MM.1S (cell line): ENCODE data around the gene C13orf46.

Experiments
- DNase-seq: peaks from one replicate; pipeline ENCODE4 v3.0.0-alpha.2; 2015
- H2AFZ ChIP-seq: fragments of 300-600 bp; sonication (generic); 2 replicates; pipeline ENCODE4 v1.6.0; 2016; ENCODE audit warnings: antibody characterized with exemption, low read length
- H3F3A ChIP-seq: fragments of 300-600 bp; sonication (generic); 2 replicates; pipeline ENCODE4 v1.6.1; 2016; ENCODE audit warnings: mild to moderate bottlenecking, antibody characterized with exemption, low read length, moderate library complexity, mixed read lengths; ENCODE audit not compliant: insufficient read depth
- H3K27ac ChIP-seq: fragments of 300-600 bp; sonication (generic); 2 replicates; pipeline ENCODE4 v1.5.1; 2016; ENCODE audit warnings: mild to moderate bottlenecking, low read length
- H3K27me3 ChIP-seq: fragments of 300-600 bp; sonication (generic); replicated peaks from 2 replicates; pipeline ENCODE4 v1.6.0; 2016; ENCODE audit warnings: low read length; ENCODE audit not compliant: insufficient read depth
- H3K36me3 ChIP-seq: fragments of 300-600 bp; sonication (generic); replicated peaks from 2 replicates; pipeline ENCODE4 v1.6.1; 2016; ENCODE audit warnings: mild to moderate bottlenecking, low read length, mixed read lengths; ENCODE audit not compliant: insufficient read depth
- H3K4me1 ChIP-seq: fragments of 300-600 bp; sonication (generic); 2 replicates; pipeline ENCODE4 v1.6.1; 2016; ENCODE audit warnings: low read length, mixed read lengths
- H3K4me2 ChIP-seq: fragments of 300-600 bp; sonication (generic); 2 replicates; pipeline ENCODE4 v1.6.0; 2016; ENCODE audit warnings: low read depth, low read length
- H3K4me3 ChIP-seq: fragments of 300-600 bp; sonication (generic); 2 replicates; pipeline ENCODE4 v1.5.1; 2016; ENCODE audit warnings: low read length, mixed read lengths
- H3K79me2 ChIP-seq: fragments of 300-600 bp; sonication (generic); 2 replicates; pipeline ENCODE4 v1.6.1; 2016; ENCODE audit warnings: mixed run types, low read length, mixed read lengths
- H3K9ac ChIP-seq: fragments of 300-600 bp; sonication (generic); 2 replicates; pipeline ENCODE4 v1.6.1; 2016; ENCODE audit warnings: low read length, mixed read lengths
- H3K9me2 ChIP-seq: fragments of 300-600 bp; sonication (generic); replicated peaks from 2 replicates; pipeline ENCODE4 v1.6.1; 2016; ENCODE audit warnings: mild to moderate bottlenecking, low read length, mixed read lengths; ENCODE audit not compliant: insufficient read depth
- H3K9me3 ChIP-seq: fragments of 300-600 bp; sonication (generic); replicated peaks from 2 replicates; pipeline ENCODE4 v1.6.1; 2016; ENCODE audit warnings: mild to moderate bottlenecking, low read length, mixed read lengths; ENCODE audit not compliant: insufficient read depth
- H4K20me1 ChIP-seq: fragments of 300-600 bp; sonication (generic); 2 replicates; pipeline ENCODE4 v1.6.1; 2016; ENCODE audit warnings: mild to moderate bottlenecking, low read length, moderate library complexity, mixed read lengths; ENCODE audit not compliant: insufficient read depth
- EZH2 ChIP-seq: fragments of 300-600 bp; sonication (generic); optimal IDR thresholded peaks from 2 replicates; pipeline ENCODE3; 2017; ENCODE audit warnings: low read depth, mild to moderate bottlenecking, antibody characterized with exemption, low read length, mixed read lengths
- EZH2phosphoT487 ChIP-seq: fragments of 300-600 bp; sonication (generic); IDR thresholded peaks from 2 replicates; pipeline ENCODE4 v1.6.1; 2018; ENCODE audit warnings: antibody characterized with exemption, low read length
- TF ChIP-seq, protein P1 (sequence below): fragments of 300-600 bp; sonication (generic); IDR thresholded peaks from 2 replicates; pipeline ENCODE4 v1.5.1; 2016; ENCODE audit warnings: antibody characterized with exemption, low read length, mixed read lengths

C13orf46 gene

DNA sequence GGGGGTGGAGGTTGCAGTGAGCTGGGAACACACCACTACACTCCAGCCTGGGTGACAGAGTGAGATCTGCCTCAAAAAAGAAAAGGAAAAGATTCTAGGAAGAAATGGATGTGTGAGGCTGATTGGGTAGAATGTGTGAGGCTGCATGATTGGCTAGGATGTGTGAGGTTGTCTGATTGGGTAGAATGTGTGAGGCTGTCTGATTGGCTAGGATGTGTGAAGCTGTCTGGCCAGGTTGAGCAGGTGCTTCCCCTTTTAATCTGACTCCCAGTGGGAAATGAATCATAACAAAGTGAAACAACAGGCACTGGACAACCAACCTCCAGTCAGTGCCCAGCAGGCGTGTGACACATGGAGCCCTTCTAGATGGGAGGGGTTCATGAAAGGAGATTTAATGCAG, 14.7 kb downstream of the C13orf46 start:
- H3K27me3 ChIP-seq, result no peaks in the 10 kb centered on the region
- H3K9me2 ChIP-seq, result no peaks in the 10 kb centered on the region
- no peaks in the 10 kb centered on the region for H4K20me1 ChIP-seq
- no peak for TF ChIP-seq EZH2phosphoT487
- no peak overlapping the region for H3K9ac ChIP-seq
- H3K4me2 ChIP-seq, result no peak overlapping the region
- H3K4me3 ChIP-seq, result no peak overlapping the region
- H3K27ac ChIP-seq, result no peak overlapping the region
- H3K4me1 ChIP-seq, result no peaks in the 10 kb centered on the region
- no peaks in the 10 kb centered on the region for H3F3A ChIP-seq
- no peaks in the 10 kb centered on the region for H3K36me3 ChIP-seq
- DNase-seq, result no peak
- H3K9me3 ChIP-seq, result no peaks in the 10 kb centered on the region
- H3K79me2 ChIP-seq, result no peaks in the 10 kb centered on the region
- no peak overlapping the region for H2AFZ ChIP-seq

DNA sequence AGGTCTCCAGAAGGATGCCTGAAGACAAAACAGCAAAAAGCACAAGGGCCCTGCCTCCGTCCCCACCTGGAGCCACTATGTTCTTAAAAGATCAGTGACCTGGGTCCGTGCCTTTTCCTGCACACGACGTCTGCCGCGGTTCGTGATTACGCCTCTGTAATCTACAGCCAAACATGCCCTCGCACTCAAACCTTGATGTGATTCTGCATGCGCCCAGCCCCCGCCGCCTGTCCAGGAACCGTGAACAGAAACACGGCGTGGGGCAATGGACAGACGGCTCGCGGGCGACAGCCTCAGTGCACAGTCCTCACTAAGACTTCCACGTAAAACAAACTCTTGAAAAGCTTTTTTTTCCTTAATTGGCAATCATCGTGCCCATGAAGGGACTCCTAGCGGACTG, 15.5 kb downstream of the C13orf46 start:
- no peak for DNase-seq
- H3K9me3 ChIP-seq, result no peaks in the 10 kb centered on the region

DNA sequence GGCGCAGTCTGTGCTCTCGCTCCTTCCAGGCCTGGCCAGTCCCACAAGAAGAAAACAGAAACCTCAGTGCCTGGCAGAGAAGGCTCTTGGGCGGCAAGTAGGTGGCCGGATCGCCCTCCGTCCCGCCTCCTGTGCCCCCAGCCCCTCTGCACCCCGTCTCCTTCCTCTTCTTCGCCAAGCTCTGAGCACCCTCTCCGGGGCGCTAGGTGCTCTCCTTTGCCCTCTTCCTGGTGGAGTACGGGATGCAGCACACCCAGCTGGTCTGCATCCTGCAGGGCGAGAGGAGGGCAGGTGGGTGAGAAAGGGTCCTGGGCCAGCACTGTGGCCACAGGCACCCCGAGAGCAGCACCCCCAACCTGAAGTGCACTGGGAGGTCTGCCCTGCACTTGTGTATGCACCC, 17.3 kb downstream of the C13orf46 start:
- Histone ChIP-seq H3K27me3 (no peaks in the 10 kb centered on the region), H3K4me2 (no peak overlapping the region), H2AFZ (no peak overlapping the region), H3K79me2 (no peaks in the 10 kb centered on the region), H3K9me3 (no peaks in the 10 kb centered on the region), H3K4me3 (no peak overlapping the region), H4K20me1 (no peaks in the 10 kb centered on the region), H3K4me1 (no peaks in the 10 kb centered on the region), H3F3A (no peaks in the 10 kb centered on the region), H3K9ac (no peak overlapping the region), H3K9me2 (no peaks in the 10 kb centered on the region), H3K36me3 (no peaks in the 10 kb centered on the region), H3K27ac (no peak overlapping the region)
- TF ChIP-seq, protein P1, sequence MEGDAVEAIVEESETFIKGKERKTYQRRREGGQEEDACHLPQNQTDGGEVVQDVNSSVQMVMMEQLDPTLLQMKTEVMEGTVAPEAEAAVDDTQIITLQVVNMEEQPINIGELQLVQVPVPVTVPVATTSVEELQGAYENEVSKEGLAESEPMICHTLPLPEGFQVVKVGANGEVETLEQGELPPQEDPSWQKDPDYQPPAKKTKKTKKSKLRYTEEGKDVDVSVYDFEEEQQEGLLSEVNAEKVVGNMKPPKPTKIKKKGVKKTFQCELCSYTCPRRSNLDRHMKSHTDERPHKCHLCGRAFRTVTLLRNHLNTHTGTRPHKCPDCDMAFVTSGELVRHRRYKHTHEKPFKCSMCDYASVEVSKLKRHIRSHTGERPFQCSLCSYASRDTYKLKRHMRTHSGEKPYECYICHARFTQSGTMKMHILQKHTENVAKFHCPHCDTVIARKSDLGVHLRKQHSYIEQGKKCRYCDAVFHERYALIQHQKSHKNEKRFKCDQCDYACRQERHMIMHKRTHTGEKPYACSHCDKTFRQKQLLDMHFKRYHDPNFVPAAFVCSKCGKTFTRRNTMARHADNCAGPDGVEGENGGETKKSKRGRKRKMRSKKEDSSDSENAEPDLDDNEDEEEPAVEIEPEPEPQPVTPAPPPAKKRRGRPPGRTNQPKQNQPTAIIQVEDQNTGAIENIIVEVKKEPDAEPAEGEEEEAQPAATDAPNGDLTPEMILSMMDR, result no peak
- TF ChIP-seq EZH2phosphoT487 (no peak), EZH2 (no peak)
- no peak for DNase-seq

More for the DNA sequence above, 15.5 kb downstream of the C13orf46 start:
- Histone ChIP-seq H3F3A (no peaks in the 10 kb centered on the region), H3K4me2 (no peak overlapping the region), H3K27ac (no peak overlapping the region), H3K4me3 (no peak overlapping the region), H4K20me1 (no peaks in the 10 kb centered on the region), H3K36me3 (no peaks in the 10 kb centered on the region), H3K27me3 (no peaks in the 10 kb centered on the region), H3K9me2 (no peaks in the 10 kb centered on the region), H3K79me2 (no peaks in the 10 kb centered on the region), H3K9ac (no peak overlapping the region), H2AFZ (no peak overlapping the region), H3K4me1 (no peaks in the 10 kb centered on the region)
- TF ChIP-seq EZH2 (no peak), EZH2phosphoT487 (no peak)
- TF ChIP-seq, protein P1, result no peak

DNA sequence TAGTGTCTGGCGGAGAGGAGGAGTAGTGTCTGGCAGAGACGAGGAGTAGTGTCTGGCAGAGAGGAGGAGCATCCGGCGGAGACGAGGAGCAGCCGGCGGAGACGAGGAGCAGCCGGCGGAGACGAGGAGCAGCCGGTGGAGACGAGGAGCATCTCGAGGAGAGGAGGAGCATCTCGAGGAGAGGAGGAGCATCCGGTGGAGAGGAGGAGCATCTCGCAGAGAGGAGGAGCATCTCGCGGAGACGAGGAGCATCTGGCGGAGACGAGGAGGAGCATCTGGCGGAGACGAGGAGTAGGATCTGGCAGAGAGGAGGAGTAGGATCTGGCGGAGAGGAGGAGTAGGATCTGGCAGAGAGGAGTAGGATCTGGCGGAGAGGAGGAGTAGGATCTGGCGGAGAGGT, 18.2 kb downstream of the C13orf46 start:
- Histone ChIP-seq H3K4me3 (no peak overlapping the region), H3F3A (no peaks in the 10 kb centered on the region), H3K27me3 (no peaks in the 10 kb centered on the region), H4K20me1 (no peaks in the 10 kb centered on the region), H3K9me3 (no peaks in the 10 kb centered on the region), H3K9me2 (no peaks in the 10 kb centered on the region), H3K4me2 (no peak overlapping the region), H3K4me1 (no peaks in the 10 kb centered on the region), H3K36me3 (no peaks in the 10 kb centered on the region), H3K27ac (no peak overlapping the region), H3K9ac (no peak overlapping the region), H2AFZ (no peak overlapping the region), H3K79me2 (no peaks in the 10 kb centered on the region)
- TF ChIP-seq, protein P1, result no peak
- TF ChIP-seq EZH2, result no peak
- no peak for TF ChIP-seq EZH2phosphoT487
- no peak for DNase-seq
